Nephron progenitor cell (in vitro differentiated cells): Measurements from ENCODE around the gene BBS9.

Experiments
- DNase-seq: peaks from one replicate; pipeline ENCODE4 v3.0.0; 2021
- H3K27ac Mint-ChIP-seq: 2 replicates; pipeline ENCODE4 v1.8.0; 2021; ENCODE audit warnings: mild to moderate bottlenecking, moderate library complexity, mixed read lengths
- H3K27me3 Mint-ChIP-seq: 2 replicates; pipeline ENCODE4 v1.8.0; 2021; ENCODE audit warnings: mild to moderate bottlenecking, low read depth, mixed read lengths; ENCODE audit not compliant: poor library complexity
- H3K36me3 Mint-ChIP-seq: 2 replicates; pipeline ENCODE4 v1.8.0; 2021; ENCODE audit warnings: low read depth, mixed read lengths
- H3K4me1 Mint-ChIP-seq: 2 replicates; pipeline ENCODE4 v1.8.0; 2021; ENCODE audit warnings: mixed read lengths
- H3K4me3 Mint-ChIP-seq: 2 replicates; pipeline ENCODE4 v1.8.0; 2021; ENCODE audit warnings: mild to moderate bottlenecking, moderate library complexity, mixed read lengths
- H3K9me3 Mint-ChIP-seq: 2 replicates; pipeline ENCODE4 v1.8.0; 2021; ENCODE audit warnings: mild to moderate bottlenecking, moderate library complexity, mixed read lengths
- CTCF ChIP-seq: fragments of 200-600 bp; sonication (generic); IDR thresholded peaks from 2 replicates; pipeline ENCODE4 v1.5.0; 2021; ENCODE audit warnings: antibody characterized with exemption

BBS9 gene

GRCh38 chr7:33650828-33651227, 521.5 kb downstream of the BBS9 start:
- no peak overlapping the region for H3K27ac Mint-ChIP-seq

GRCh38 chr7:33651998-33652515, 522.7 kb downstream of the BBS9 start:
- no peak overlapping the region for H3K4me3 Mint-ChIP-seq

More at GRCh38 chr7:33650828-33651227, 521.5 kb downstream of the BBS9 start:
- TF ChIP-seq CTCF, result no peak
- H3K27me3 Mint-ChIP-seq, result peaks cover 2% of the 10 kb centered on the region
- peaks cover 61% of the 10 kb centered on the region for H3K4me1 Mint-ChIP-seq
- DNase-seq, result no peak
- H3K4me3 Mint-ChIP-seq, result no peak overlapping the region
- peaks cover 27% of the 10 kb centered on the region for H3K36me3 Mint-ChIP-seq
- H3K9me3 Mint-ChIP-seq, result peaks cover 16% of the 10 kb centered on the region

GRCh38 chr7:33654676-33655075, 525.3 kb downstream of the BBS9 start:
- peaks cover 5% of the 10 kb centered on the region for H3K36me3 Mint-ChIP-seq
- H3K4me3 Mint-ChIP-seq, result no peak overlapping the region
- peaks cover 3% of the 10 kb centered on the region for H3K9me3 Mint-ChIP-seq
- peaks cover 2% of the 10 kb centered on the region for H3K27me3 Mint-ChIP-seq
- TF ChIP-seq CTCF, result no peak
- H3K4me1 Mint-ChIP-seq, result peaks cover 58% of the 10 kb centered on the region
- DNase-seq, result no peak
- peak overlapping the region; percentile 97 for H3K27ac Mint-ChIP-seq

More at GRCh38 chr7:33651998-33652515, 522.7 kb downstream of the BBS9 start:
- Mint-ChIP-seq H3K36me3 (peaks cover 27% of the 10 kb centered on the region), H3K9me3 (peaks cover 19% of the 10 kb centered on the region), H3K27ac (no peak overlapping the region), H3K27me3 (peaks cover 2% of the 10 kb centered on the region), H3K4me1 (peaks cover 58% of the 10 kb centered on the region)
- TF ChIP-seq CTCF, result no peak
- no peak for DNase-seq
